CD4-positive, alpha-beta T cell (primary cell): ENCODE results near the gene PPP1R8. TPM values are rescaled to one million over a fixed set of nuclear protein-coding genes. Genes with fewer than 3 reads are reported as not detected.

Experiments
- ATAC-seq: fragments of 200-7000 bp; cut with Tn5 transposase; one replicate; pipeline ENCODE4 v1.10.0; 2022; ENCODE audit warnings: mild to moderate bottlenecking; ENCODE audit not compliant: poor library complexity
- CTCF ChIA-PET: fragments of 350-600 bp; sonication (Branson Sonifier 250); formaldehyde crosslinking; loops from one replicate; lab custom pipeline; 2021; ENCODE audit warnings: antibody characterized with exemption, inconsistent platforms; lab: Charles Lee
- POLR2A ChIA-PET: fragments of 350-600 bp; sonication (Branson Sonifier 250); formaldehyde crosslinking; loops from one replicate; lab custom pipeline; 2021; ENCODE audit warnings: antibody characterized with exemption, inconsistent platforms; lab: Charles Lee
- DNase-seq, 14 experiments: peaks; one replicate each; pipeline ENCODE4 v3.0.0-alpha.2; 2013 to 2020; ENCODE audit warnings: mixed read lengths in 2 of 14
- H3K27ac ChIP-seq, 2 donors: one replicate each; pipeline versions ENCODE4 v1.5.1 to v1.7.0; 2013; ENCODE audit warnings: low read length in 2 of 2, low read depth in 1 of 2, mild to moderate bottlenecking in 1 of 2
- H3K27me3 ChIP-seq, 2 experiments: 1 replicate in 1 of 2; 2 replicates in 1 of 2; pipeline versions ENCODE4 v1.6.1 to v1.7.0; 2013; ENCODE audit warnings: low read length in 2 of 2, control low read depth in 1 of 2, mild to moderate bottlenecking in 1 of 2, moderate library complexity in 1 of 2; ENCODE audit not compliant: insufficient read depth in 2 of 2, control insufficient read depth in 1 of 2
- H3K36me3 ChIP-seq: one replicate; pipeline ENCODE4 v1.6.1; 2013; ENCODE audit warnings: low read length, control low read depth; ENCODE audit not compliant: insufficient read depth
- H3K4me1 ChIP-seq: one replicate; pipeline ENCODE4 v1.6.1; 2013; ENCODE audit warnings: low read length, control low read depth; ENCODE audit not compliant: insufficient read depth
- H3K4me3 ChIP-seq: one replicate; pipeline ENCODE4 v1.5.1; 2013; ENCODE audit warnings: mild to moderate bottlenecking, low read length, moderate library complexity
- H3K9me3 ChIP-seq, 2 experiments: 1 replicate in 1 of 2; 2 replicates in 1 of 2; pipeline versions ENCODE4 v1.6.1 to v1.7.0; 2013; ENCODE audit warnings: low read length in 2 of 2, mild to moderate bottlenecking in 2 of 2, control low read depth in 1 of 2, moderate library complexity in 1 of 2; ENCODE audit not compliant: control insufficient read depth in 1 of 2, insufficient read depth in 1 of 2
- H3K27ac Mint-ChIP-seq: one replicate; pipeline ENCODE4 v1.8.0; 2020; ENCODE audit warnings: mixed read lengths
- H3K27me3 Mint-ChIP-seq: one replicate; pipeline ENCODE4 v1.8.0; 2021; ENCODE audit warnings: mixed read lengths
- H3K36me3 Mint-ChIP-seq: one replicate; pipeline ENCODE4 v1.8.0; 2021; ENCODE audit warnings: low read depth, mixed read lengths
- H3K4me1 Mint-ChIP-seq: one replicate; pipeline ENCODE4 v1.8.0; 2021; ENCODE audit warnings: low read depth, mixed read lengths
- H3K4me3 Mint-ChIP-seq: one replicate; pipeline ENCODE4 v1.8.0; 2020; ENCODE audit warnings: mild to moderate bottlenecking, mixed read lengths
- H3K9me3 Mint-ChIP-seq: one replicate; pipeline ENCODE4 v1.8.0; 2020; ENCODE audit warnings: mixed read lengths
- CTCF ChIP-seq: fragments of 200-600 bp; IDR thresholded peaks from one replicate; pipeline ENCODE4 v1.8.0; 2022; ENCODE audit warnings: antibody characterized with exemption, mild to moderate bottlenecking
- intact Hi-C, 2 experiments: fragments of 100-400 bp; cut with DNase I in 1 of 2; cut with micrococcal nuclease in 1 of 2; formaldehyde crosslinking; loops; one replicate each; pipeline versions ENCODE4 v1.15.1 to v1.9.0; 2023 to 2025; cut with DNase I, micrococcal nuclease
- total RNA-seq, 174 experiments: library from RNA in 2 of 174; stranded (reverse) in 2 of 174; gene quantifications; one replicate each; pipeline ENCODE4 v1.2.3 and lab custom pipeline; 2021 to 2026

The PPP1R8 gene
- total RNA-seq, 2 experiments from 2014 or later = 14.8 to 15.7 TPM

GRCh38 chr1:27816921-27817630 is 13.5 kb upstream of the PPP1R8 start:
- no peaks in the 10 kb centered on the region for H3K27me3 ChIP-seq
- Mint-ChIP-seq H3K36me3 (peaks cover 61% of the 10 kb centered on the region), H3K9me3 (no peaks in the 10 kb centered on the region), H3K4me3 (no peak overlapping the region), H3K27ac (no peak overlapping the region), H3K4me1 (no peaks in the 10 kb centered on the region), H3K27me3 (no peaks in the 10 kb centered on the region)
- H3K4me1 ChIP-seq = no peaks in the 10 kb centered on the region
- ChIA-PET CTCF (no interaction called here), POLR2A (no interaction called here)
- no peak for DNase-seq
- H3K27ac ChIP-seq = no peak overlapping the region
- TF ChIP-seq CTCF = no peak
- no peak overlapping the region for H3K4me3 ChIP-seq
- ATAC-seq = no peak
- H3K9me3 ChIP-seq = no peaks in the 10 kb centered on the region
- intact Hi-C loops = no loop called here
- peaks cover 76% of the 10 kb centered on the region for H3K36me3 ChIP-seq

- peaks cover 55% of the 10 kb centered on the region for H3K36me3 ChIP-seq
- no peak overlapping the region for H3K27ac ChIP-seq
- H3K4me1 ChIP-seq = no peaks in the 10 kb centered on the region
- H3K9me3 ChIP-seq = no peaks in the 10 kb centered on the region
- TF ChIP-seq CTCF = no peak
- POLR2A ChIA-PET = no interaction called here
- no peak for DNase-seq
- Mint-ChIP-seq H3K4me1 (no peaks in the 10 kb centered on the region), H3K27ac (no peak overlapping the region), H3K9me3 (no peaks in the 10 kb centered on the region), H3K4me3 (no peak overlapping the region), H3K36me3 (peaks cover 55% of the 10 kb centered on the region), H3K27me3 (no peaks in the 10 kb centered on the region)
- CTCF ChIA-PET = no interaction called here
- ATAC-seq = no peak
- H3K27me3 ChIP-seq = no peaks in the 10 kb centered on the region
- intact Hi-C loops = no loop called here
- H3K4me3 ChIP-seq = no peak overlapping the region
Measured at GRCh38 chr1:27821761-27822315, 8.7 kb upstream of the PPP1R8 start.

- intact Hi-C loops = no loop called here
- H3K27ac Mint-ChIP-seq = no peak overlapping the region
- no peaks in the 10 kb centered on the region for H3K4me1 Mint-ChIP-seq
- H3K36me3 Mint-ChIP-seq = peaks cover 44% of the 10 kb centered on the region
- Histone ChIP-seq H3K9me3 (no peaks in the 10 kb centered on the region), H3K27me3 (no peaks in the 10 kb centered on the region), H3K36me3 (peaks cover 35% of the 10 kb centered on the region), H3K4me1 (no peaks in the 10 kb centered on the region), H3K4me3 (no peak overlapping the region), H3K27ac (no peak overlapping the region)
- ATAC-seq (no peak), DNase-seq (no peak)
- POLR2A ChIA-PET = interaction anchor here (1.0 kb wide), 1 partner anchor 225 kb away, joined by 4 read pairs; no protein-coding TSS in a partner anchor
- CTCF ChIA-PET = no interaction called here
- H3K9me3 Mint-ChIP-seq = no peaks in the 10 kb centered on the region
- TF ChIP-seq CTCF = no peak
- H3K4me3 Mint-ChIP-seq = no peak overlapping the region
- H3K27me3 Mint-ChIP-seq = no peaks in the 10 kb centered on the region
Measured at GRCh38 chr1:27823784-27824183, 6.8 kb upstream of the PPP1R8 start.
